ENCODE measurements around the gene CLEC2A. TPM values are rescaled to one million over a fixed set of nuclear protein-coding genes. Genes with fewer than 3 reads are reported as not detected.
A peak's percentile ranks its signal among the peaks of the same experiment; 100 is the strongest.

CLEC2A gene
- total RNA-seq, 2 experiments from 2014 or later, result not detected

DNA sequence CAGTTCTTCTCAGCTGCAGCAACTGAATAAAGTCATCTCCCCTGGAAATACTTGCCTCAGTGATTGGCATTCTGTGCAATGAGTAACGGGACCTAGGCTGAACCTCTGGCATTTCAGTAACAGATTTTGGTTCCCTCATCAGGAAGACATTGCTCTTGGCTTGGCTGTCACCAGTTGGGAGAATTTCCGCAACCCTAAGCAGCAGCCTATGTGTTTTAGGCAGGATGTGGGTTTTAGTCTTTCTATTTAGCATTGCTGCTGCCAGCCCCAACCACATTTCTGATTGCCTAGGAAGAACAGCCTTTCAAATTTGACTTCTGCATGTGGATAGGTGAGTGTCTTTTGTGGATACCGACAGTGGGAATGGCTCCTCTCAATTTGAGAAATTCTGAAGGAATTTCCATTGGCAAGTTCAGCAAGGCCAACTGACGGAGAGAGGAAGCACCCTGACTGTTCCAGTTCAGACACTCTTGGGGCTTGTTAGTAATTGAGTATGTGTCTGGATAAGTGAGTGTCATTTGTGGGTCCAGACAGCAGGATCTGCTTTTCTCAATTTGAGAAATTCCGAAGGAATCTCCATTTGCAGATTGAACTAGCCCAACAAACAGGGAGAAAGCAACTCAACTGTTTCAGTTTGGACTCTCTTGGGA, 19.0 kb upstream of the CLEC2A start:
- CTCF ChIA-PET, result interaction anchor here (1.5 kb wide), 1 partner anchor 137 kb away, joined by 4 read pairs; no protein-coding TSS in a partner anchor

DNA sequence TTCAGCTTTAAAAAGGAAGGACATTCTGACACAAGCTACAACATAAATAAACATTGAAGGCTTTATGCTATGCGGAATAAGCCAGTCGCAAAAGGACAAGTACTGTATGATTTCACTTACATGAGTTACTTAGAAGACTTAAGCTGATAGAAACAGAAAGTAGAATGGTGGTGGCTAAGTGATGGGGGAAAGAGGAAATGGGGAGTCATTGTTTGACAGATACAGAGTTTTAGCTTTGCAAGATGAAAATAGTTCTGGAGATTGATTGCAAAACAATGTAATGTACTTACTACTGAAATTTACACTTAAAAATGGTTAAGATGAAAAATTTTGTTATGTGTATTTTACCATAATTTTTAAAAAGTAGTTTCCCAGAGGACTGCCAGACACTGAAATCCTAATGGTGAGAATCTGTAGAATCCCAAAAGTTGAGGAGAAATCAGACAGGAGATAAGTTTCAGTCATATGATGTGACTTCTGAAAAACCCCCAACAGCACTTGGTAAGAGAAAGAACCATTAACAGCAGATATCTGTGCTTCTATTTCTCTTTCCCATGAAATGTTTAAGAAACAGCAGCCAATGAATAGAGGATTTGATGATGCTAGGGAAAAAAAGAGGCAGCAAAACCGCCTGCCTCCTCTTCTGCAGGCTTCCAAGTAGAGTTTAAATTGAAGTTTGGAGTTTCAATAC, 16.6 kb upstream of the CLEC2A start:
- Mint-ChIP-seq H3K27me3 (peaks cover 4% of the 10 kb centered on the region), H3K4me3 (peak overlapping the region; percentile 1), H3K27ac (peak overlapping the region; percentile 55), H3K36me3 (ENCODE audit: low read depth) (no peaks in the 10 kb centered on the region), H3K9me3 (no peaks in the 10 kb centered on the region), H3K4me1 (peaks cover 48% of the 10 kb centered on the region)
- ChIA-PET CTCF (interaction anchor here (0.9 to 1.3 kb wide), 6 partner anchors 8 to 206 kb away, joined by 3 to 4 read pairs (median 3); no protein-coding TSS in a partner anchor), POLR2A (interaction anchor here (0.9 to 1.4 kb wide), 6 partner anchors 9 to 191 kb away, joined by 3 to 6 read pairs (median 4); no protein-coding TSS in a partner anchor)
- DNase-seq, result no peak

More for the DNA sequence above, 19.0 kb upstream of the CLEC2A start:
- H3K9me3 Mint-ChIP-seq, result no peaks in the 10 kb centered on the region
- no peaks in the 10 kb centered on the region for H3K27me3 Mint-ChIP-seq
- H3K4me1 Mint-ChIP-seq, result peaks cover 47% of the 10 kb centered on the region
- DNase-seq, result peak; percentile 66
- no peaks in the 10 kb centered on the region for H3K36me3 Mint-ChIP-seq (ENCODE audit: low read depth)
- POLR2A ChIA-PET, result no interaction called here
- H3K4me3 Mint-ChIP-seq, result peak overlapping the region; percentile 27
- peak overlapping the region; percentile 61 for H3K27ac Mint-ChIP-seq

DNA sequence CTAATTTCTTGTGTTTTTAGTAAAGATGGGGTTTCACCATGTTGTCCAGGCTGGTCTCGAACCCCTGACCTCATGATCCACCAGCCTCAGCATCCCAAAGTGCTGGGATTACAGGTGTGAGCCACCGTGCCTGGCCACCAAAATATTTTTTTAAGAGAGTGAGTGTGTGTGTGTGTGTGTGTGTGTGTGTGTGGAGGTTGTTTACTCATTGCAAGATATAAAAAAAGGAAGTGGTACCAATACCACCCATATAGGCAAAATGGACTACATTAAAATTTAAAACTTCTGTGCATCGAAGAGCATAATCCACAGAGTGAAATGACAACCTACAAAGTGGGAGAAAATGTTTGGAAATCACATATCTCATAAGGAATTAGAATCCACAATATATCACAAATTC, 15.5 kb upstream of the CLEC2A start:
- Mint-ChIP-seq H3K9me3 (no peaks in the 10 kb centered on the region), H3K4me3 (no peak overlapping the region), H3K36me3 (ENCODE audit: low read depth) (no peaks in the 10 kb centered on the region), H3K4me1 (peaks cover 53% of the 10 kb centered on the region), H3K27ac (no peak overlapping the region), H3K27me3 (peaks cover 9% of the 10 kb centered on the region)
- ChIA-PET CTCF (interaction anchor here (1.3 kb wide), 1 partner anchor 134 kb away, joined by 4 read pairs; no protein-coding TSS in a partner anchor), POLR2A (interaction anchor here (1.0 kb wide), 1 partner anchor 78 kb away, joined by 4 read pairs; the partner anchor contains the start of gene CLEC2B)
- no peak for DNase-seq

DNA sequence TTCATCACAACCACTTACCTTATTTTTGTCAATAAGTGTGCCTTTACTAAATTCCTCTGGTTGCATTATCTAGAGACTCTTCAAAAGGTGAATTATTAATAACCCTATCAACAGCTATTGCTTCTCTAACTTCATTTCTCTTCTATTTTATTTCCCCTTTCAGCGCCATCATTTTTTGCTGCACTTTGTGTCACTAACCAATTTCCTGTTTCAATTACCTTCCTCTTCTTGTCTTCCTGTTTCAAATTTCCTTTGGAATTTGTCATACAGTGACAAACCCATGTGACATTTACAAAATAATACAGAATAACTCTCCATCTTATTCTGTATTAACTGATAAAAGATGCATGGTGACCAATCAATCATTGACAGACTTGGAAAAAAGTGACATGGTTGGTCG, 12.2 kb upstream of the CLEC2A start:
- POLR2A ChIA-PET, result interaction anchor here (1.0 kb wide), 1 partner anchor 13 kb away, joined by 3 read pairs; no protein-coding TSS in a partner anchor
- no peak for DNase-seq
- Mint-ChIP-seq H3K4me1 (peaks cover 34% of the 10 kb centered on the region), H3K9me3 (no peaks in the 10 kb centered on the region), H3K27me3 (peaks cover 29% of the 10 kb centered on the region), H3K4me3 (peak overlapping the region; percentile 1), H3K27ac (no peak overlapping the region), H3K36me3 (ENCODE audit: low read depth) (no peaks in the 10 kb centered on the region)
- CTCF ChIA-PET, result no interaction called here

DNA sequence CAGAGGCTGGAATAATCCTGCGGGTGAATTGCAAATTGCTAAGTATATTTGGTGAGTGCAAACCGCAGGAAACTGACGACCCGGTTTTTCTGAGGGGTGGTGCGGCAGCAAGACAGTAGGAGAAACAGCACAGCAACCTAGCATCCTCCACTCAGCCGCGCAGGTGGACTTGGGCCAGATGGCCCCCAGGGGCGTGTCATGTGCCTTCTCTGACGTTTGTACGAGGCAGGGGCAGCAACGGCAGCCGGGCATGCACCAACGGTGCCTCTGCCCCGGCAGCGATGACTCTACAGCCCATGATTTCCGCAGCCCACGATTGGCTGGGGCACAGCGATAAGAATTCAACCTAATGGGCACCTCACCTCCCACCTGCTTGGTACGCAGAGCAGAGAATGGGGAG, 11.1 kb upstream of the CLEC2A start:
- POLR2A ChIA-PET, result no interaction called here
- H3K27ac Mint-ChIP-seq, result peak overlapping the region; percentile 36

DNA sequence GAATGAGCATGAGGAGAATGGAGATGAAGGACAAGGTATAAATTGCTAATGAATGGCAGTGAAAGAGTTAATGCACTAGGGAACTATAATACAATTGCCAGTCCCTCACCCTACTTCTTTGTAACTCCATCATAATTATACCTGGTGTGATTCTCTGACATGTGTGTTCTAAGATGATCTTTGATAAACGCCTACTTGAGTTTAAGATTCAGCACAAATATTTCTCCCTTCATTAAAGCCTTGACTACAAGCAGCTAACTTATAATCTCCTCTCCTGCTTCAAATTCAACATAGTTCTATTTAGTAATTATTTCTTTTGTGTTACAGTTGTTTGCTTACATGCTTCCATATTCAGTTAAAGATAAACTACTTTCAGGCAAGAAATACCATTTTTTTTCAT, 9.7 kb upstream of the CLEC2A start:
- Mint-ChIP-seq H3K36me3 (ENCODE audit: low read depth) (no peaks in the 10 kb centered on the region), H3K27ac (no peak overlapping the region), H3K27me3 (peaks cover 34% of the 10 kb centered on the region), H3K4me1 (peaks cover 15% of the 10 kb centered on the region), H3K4me3 (no peak overlapping the region), H3K9me3 (no peaks in the 10 kb centered on the region)
- CTCF ChIA-PET, result no interaction called here
- DNase-seq, result no peak
- POLR2A ChIA-PET, result interaction anchor here (1.2 kb wide), 1 partner anchor 181 kb away, joined by 3 read pairs; the partner anchor contains the start of gene CD69

More for the DNA sequence above, 11.1 kb upstream of the CLEC2A start:
- H3K36me3 Mint-ChIP-seq (ENCODE audit: low read depth), result no peaks in the 10 kb centered on the region
- H3K4me3 Mint-ChIP-seq, result peak overlapping the region; percentile 76
- peaks cover 34% of the 10 kb centered on the region for H3K27me3 Mint-ChIP-seq
- peaks cover 22% of the 10 kb centered on the region for H3K4me1 Mint-ChIP-seq
- H3K9me3 Mint-ChIP-seq, result no peaks in the 10 kb centered on the region
- peak; percentile 62 for DNase-seq
- CTCF ChIA-PET, result no interaction called here

DNA sequence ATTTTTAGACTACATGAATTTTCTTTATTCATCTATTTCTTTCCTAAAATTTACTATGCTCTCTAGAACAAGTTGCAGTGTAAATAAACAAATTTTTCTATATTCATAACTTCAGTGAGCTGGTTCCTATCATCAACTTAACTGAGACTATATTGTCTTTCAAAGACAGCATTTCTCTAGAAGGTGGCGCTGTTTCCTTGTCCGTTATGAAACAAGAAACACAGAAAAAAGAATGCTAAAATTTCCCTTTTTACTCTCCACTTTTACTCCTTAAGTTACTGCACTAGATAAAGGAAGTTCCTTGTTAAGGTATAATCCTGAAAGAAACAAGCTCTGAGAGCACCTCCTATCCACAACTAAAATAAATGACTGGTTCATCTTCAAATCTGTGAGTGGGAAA, 8.2 kb upstream of the CLEC2A start:
- H3K4me3 Mint-ChIP-seq, result no peak overlapping the region
- DNase-seq, result no peak
- no peak overlapping the region for H3K27ac Mint-ChIP-seq
- peaks cover 34% of the 10 kb centered on the region for H3K27me3 Mint-ChIP-seq
- ChIA-PET CTCF (interaction anchor here (0.7 to 2.0 kb wide), 19 partner anchors 8 to 251 kb away, joined by 3 to 11 read pairs (median 3); partner anchors contain the start of gene CLEC12B), POLR2A (no interaction called here)
- peaks cover 15% of the 10 kb centered on the region for H3K4me1 Mint-ChIP-seq
- no peaks in the 10 kb centered on the region for H3K36me3 Mint-ChIP-seq (ENCODE audit: low read depth)
- H3K9me3 Mint-ChIP-seq, result no peaks in the 10 kb centered on the region

DNA sequence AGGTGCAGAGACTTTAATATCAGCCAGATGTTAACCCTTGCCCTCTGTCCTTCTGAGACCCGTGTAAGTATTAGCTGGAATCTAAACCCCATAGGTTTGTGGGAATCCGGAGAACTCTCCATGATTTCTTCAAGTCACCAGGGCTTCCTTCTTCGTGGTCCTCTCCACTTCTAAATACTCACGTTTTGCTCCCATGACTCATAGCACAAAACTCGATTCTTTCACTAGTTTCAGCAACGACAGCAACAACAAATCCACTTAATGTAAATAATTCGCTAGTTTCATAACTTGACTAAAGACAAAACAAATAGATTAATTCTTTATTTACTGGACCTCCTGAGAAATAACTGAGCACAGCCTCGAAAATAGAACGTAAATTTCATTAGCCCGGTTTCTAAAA, 4.4 kb upstream of the CLEC2A start:
- CTCF ChIA-PET, result no interaction called here
- H3K27ac Mint-ChIP-seq, result no peak overlapping the region
- peaks cover 23% of the 10 kb centered on the region for H3K27me3 Mint-ChIP-seq
- POLR2A ChIA-PET, result no interaction called here
- DNase-seq, result no peak
- H3K36me3 Mint-ChIP-seq (ENCODE audit: low read depth), result no peaks in the 10 kb centered on the region
- H3K4me1 Mint-ChIP-seq, result peaks cover 4% of the 10 kb centered on the region
- no peaks in the 10 kb centered on the region for H3K9me3 Mint-ChIP-seq
- no peak overlapping the region for H3K4me3 Mint-ChIP-seq

DNA sequence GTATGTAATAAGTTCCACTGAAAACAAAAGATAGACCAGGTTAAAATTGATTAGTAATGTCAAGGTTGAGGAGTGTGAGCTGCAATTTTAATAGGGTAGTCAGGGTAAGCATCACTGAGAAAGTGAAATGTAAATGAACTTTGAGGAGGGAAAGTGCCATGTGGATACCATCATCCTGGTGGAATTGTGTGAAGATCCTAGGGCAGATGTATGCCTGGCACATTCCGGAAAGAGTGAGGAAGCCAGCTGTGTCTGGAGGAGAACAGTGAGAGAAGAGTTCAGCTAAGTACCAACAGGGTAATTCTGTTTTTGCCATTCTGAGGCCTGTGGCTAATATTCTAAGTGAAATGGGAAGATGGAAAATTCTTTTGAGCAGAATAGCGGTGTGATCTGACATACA, 2.9 kb upstream of the CLEC2A start:
- Mint-ChIP-seq H3K27me3 (peaks cover 16% of the 10 kb centered on the region), H3K4me3 (no peak overlapping the region), H3K27ac (no peak overlapping the region), H3K36me3 (ENCODE audit: low read depth) (no peaks in the 10 kb centered on the region), H3K9me3 (no peaks in the 10 kb centered on the region), H3K4me1 (no peaks in the 10 kb centered on the region)
- ChIA-PET CTCF (interaction anchor here (0.9 kb wide), 1 partner anchor 120 kb away, joined by 3 read pairs; no protein-coding TSS in a partner anchor), POLR2A (no interaction called here)
- no peak for DNase-seq

DNA sequence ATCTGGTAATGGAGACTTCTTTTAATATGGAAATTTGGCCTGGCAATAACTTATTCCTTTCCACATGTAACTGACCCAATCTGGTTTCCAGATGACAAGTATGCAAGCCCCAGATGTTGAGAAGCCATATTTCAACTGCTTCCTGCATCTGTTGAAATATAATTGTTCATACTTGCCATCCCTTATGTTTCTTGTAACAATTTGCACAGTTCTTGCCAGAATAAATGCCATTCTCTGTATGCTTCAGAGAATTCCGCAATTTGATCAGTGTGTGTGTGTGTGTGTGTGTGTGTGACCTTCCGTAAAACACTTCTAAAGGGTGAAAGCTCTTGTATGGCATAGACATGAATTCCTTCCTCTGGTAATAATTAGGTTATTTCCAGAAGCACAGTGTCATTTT, 1.8 kb upstream of the CLEC2A start:
- Mint-ChIP-seq H3K27ac (no peak overlapping the region), H3K4me1 (no peaks in the 10 kb centered on the region), H3K36me3 (ENCODE audit: low read depth) (no peaks in the 10 kb centered on the region), H3K9me3 (no peaks in the 10 kb centered on the region), H3K27me3 (peaks cover 12% of the 10 kb centered on the region), H3K4me3 (no peak overlapping the region)
- CTCF ChIA-PET, result interaction anchor here (0.7 to 0.9 kb wide), 2 partner anchors 119 to 135 kb away, joined by 3 to 4 read pairs; no protein-coding TSS in a partner anchor
- POLR2A ChIA-PET, result no interaction called here
- DNase-seq, result no peak

DNA sequence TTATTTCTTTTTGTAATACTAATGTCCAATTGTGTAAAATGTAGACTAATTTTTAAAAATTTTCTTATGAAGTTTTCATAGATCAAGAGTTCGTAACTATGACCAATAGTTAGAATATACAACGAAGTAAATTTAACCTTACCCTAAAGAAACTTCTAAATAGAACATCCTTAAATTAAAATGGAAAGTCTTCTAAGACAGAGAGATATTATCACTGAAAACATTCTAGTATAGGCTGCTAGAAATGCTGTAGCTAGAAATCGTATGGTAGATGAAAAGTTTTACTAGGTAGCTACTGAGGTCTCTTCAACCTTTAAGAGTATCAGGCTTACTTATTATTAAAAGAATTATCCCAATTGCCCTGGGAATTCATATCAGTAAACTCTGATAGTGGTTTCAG, 925 bp downstream of the CLEC2A start:
- H3K9me3 Mint-ChIP-seq, result no peaks in the 10 kb centered on the region
- peaks cover 18% of the 10 kb centered on the region for H3K27me3 Mint-ChIP-seq
- POLR2A ChIA-PET, result interaction anchor here (1.0 kb wide), 1 partner anchor 181 kb away, joined by 3 read pairs; no protein-coding TSS in a partner anchor
- CTCF ChIA-PET, result interaction anchor here (0.8 to 1.9 kb wide), 3 partner anchors 9 to 219 kb away, joined by 3 to 14 read pairs (median 5); no protein-coding TSS in a partner anchor
- no peaks in the 10 kb centered on the region for H3K4me1 Mint-ChIP-seq
- no peak overlapping the region for H3K4me3 Mint-ChIP-seq
- DNase-seq, result no peak
- no peaks in the 10 kb centered on the region for H3K36me3 Mint-ChIP-seq (ENCODE audit: low read depth)
- H3K27ac Mint-ChIP-seq, result no peak overlapping the region

DNA sequence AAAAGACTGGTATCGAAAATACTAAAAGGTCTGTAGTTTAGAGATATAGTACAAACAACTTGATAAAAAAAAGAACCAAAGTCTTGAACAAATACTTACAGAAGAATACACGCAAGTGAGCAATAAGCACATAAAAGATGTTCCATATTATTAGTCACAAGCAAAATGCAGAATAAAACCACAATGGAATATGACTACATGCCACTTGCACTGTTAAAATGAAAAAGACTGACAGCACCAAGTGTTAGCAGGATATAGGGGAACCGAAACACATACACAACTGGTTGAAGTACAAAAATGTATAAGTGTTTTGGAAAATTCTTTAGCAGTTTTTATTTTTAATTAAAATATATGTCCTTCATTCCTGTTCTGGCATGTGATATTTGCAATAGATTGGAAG, 3.6 kb downstream of the CLEC2A start:
- no peaks in the 10 kb centered on the region for H3K36me3 Mint-ChIP-seq (ENCODE audit: low read depth)
- no peak overlapping the region for H3K4me3 Mint-ChIP-seq
- ChIA-PET POLR2A (no interaction called here), CTCF (interaction anchor here (1.1 to 2.6 kb wide), 2 partner anchors 114 to 178 kb away, joined by 4 to 24 read pairs; no protein-coding TSS in a partner anchor)
- H3K27ac Mint-ChIP-seq, result no peak overlapping the region
- no peak for DNase-seq
- H3K9me3 Mint-ChIP-seq, result no peaks in the 10 kb centered on the region
- peaks cover 5% of the 10 kb centered on the region for H3K4me1 Mint-ChIP-seq
- H3K27me3 Mint-ChIP-seq, result peaks cover 18% of the 10 kb centered on the region

DNA sequence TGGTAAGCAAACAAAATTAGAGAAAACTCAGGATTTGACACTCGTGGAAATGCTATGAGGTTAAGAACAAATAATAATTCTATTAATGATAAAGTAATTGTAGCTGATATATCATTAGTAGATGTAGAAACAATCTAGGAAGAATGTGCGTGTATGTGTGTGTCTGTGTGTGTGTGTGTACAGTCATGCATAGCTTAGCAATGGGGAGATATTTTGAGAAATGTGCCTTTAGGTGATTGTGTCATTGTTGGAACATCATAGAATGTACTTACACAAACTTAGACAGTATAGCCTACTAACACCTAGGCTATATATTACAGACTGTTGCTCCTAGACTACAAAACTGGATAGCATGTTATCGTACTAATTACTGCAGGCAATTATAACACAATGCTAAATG, 5.3 kb downstream of the CLEC2A start:
- Mint-ChIP-seq H3K9me3 (no peaks in the 10 kb centered on the region), H3K27me3 (peaks cover 12% of the 10 kb centered on the region), H3K36me3 (ENCODE audit: low read depth) (peaks cover 4% of the 10 kb centered on the region), H3K27ac (no peak overlapping the region), H3K4me3 (no peak overlapping the region), H3K4me1 (peaks cover 17% of the 10 kb centered on the region)
- DNase-seq, result no peak
- ChIA-PET POLR2A (interaction anchor here (1.0 kb wide), 1 partner anchor 177 kb away, joined by 5 read pairs; no protein-coding TSS in a partner anchor), CTCF (interaction anchor here (1.1 to 2.6 kb wide), 6 partner anchors 13 to 177 kb away, joined by 3 to 24 read pairs (median 3); no protein-coding TSS in a partner anchor)

Data from activated CD4-positive, alpha-beta memory T cell treated with anti-CD3 and anti-CD28 coated beads, Interleukin-2, amount 10 ng/mL, durations not matched to agents 7 days and 5 days (primary cell).